ENCODE results near the gene PFDN4.
A peak's percentile ranks its signal among the peaks of the same experiment; 100 is the strongest.

Gene PFDN4, protein sequence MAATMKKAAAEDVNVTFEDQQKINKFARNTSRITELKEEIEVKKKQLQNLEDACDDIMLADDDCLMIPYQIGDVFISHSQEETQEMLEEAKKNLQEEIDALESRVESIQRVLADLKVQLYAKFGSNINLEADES

GRCh38 chr20:54207743-54208547 lies at the start of gene PFDN4:
Gene PFDN4 (plus strand): TSS chr20:54208087. CDS start chr20:54208101, 14 bp downstream.
- DNase-seq: peak in 1 of 2 experiments; percentile 32

DNA sequence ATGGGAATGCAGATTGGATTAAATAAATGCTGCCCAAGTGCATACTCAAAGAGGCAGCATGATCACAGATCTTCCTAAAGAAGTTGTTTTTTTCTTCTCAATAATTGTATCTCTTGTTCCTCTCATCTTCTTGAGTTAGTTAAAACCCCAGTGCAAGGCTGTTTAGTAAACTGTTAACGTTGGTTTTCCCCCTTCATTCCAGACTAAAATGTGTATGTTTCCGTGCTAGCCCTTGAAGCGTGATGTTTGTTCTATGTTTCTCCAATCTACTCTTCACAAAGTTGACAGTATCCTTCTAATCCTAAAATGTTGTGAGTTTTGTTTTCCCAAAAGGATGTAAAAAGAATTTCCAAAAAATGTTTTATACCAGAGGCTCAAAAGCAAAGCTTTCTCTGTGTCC lies 49.7 kb upstream of the PFDN4 start:
- no peak for DNase-seq

GRCh38 chr20:54158856-54159418 lies 49.0 kb upstream of the PFDN4 start:
- DNase-seq: no peak

DNA sequence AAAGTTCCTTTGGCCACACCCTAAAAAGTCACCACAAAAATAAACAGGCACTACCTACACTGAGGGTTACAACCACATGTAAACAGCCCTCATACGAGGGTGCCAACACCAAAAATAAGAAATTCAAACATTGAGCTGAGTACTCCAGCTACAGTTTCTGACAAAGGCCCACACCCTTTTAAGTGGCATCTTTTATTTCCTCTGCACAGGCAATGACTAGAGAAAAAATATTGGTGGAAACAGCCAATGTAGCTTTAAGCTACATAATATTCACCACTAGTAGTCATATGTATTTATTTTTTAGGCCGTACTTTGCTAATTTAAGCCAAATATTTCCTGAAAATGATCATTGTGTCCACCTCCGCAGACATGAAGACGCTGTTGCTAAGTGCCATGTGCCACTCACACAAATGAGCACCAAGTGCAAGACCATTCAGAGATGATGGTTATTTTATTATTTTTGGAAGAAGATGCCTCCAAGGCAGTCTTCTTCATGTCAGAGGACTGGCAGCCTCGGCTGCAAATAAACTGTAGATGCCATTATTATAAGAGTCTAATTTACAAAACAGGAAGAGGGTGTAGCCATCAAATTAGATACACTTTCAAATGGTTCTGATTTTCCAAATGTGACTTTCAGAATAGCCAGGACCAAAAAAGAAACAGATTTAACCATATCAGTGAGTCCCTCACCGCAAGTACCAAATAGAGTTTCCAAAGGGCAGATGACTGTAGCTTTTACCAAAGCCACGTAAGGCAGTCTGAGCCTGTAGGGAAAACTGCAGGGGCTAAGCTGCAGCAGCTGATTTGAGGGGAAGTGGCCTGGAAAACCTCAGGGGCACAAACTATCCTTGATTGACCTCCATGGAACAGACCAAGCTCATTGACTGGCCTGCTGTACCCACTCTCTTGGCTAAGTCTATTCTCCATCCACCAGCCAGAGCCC lies 47.6 kb upstream of the PFDN4 start:
- DNase-seq: no peak

DNA sequence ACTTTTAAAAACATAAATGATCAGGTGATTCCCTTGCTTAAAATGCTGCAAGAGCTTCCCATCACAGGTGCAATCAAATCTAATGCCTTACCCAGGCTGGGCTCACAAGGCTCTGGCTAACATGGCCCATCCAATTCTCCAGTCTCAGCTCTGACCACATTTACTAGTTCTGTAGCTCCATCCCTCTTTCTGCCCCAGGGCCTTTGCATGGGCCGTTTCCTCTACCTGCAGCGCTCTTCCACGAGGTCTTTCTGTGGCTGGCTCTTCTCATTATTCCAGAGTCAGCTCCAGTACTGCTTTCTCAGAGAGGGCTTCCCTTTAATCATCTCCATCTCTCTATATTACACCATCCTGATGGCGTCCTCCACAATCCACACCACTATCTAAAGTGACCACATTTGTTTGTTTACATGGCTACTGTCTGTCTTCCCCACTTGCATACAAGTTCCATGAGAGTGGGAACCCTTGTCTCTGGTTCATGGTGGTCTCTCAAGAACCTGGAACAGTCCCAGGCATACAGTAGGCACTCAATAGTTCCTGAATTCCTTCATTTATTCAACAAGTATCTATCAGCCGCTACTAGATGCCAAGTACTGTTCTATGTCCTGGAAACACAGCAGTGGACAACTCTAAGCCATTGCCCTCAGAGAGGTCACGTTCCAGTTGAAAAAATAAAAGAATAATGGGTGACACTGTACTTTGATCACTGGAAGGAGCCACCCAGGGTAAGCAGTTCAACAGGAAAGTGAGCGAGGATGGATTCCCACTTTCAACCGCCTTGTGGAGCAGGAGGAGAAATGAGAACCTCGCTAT lies 46.7 kb upstream of the PFDN4 start:
- no peak for DNase-seq

- DNase-seq: no peak
Measured at GRCh38 chr20:54161821-54162149, 46.1 kb upstream of the PFDN4 start.

GRCh38 chr20:54162378-54163009 lies 45.4 kb upstream of the PFDN4 start:
- DNase-seq: no peak

- DNase-seq: no peak
Measured at GRCh38 chr20:54163402-54163801, 44.5 kb upstream of the PFDN4 start.

DNA sequence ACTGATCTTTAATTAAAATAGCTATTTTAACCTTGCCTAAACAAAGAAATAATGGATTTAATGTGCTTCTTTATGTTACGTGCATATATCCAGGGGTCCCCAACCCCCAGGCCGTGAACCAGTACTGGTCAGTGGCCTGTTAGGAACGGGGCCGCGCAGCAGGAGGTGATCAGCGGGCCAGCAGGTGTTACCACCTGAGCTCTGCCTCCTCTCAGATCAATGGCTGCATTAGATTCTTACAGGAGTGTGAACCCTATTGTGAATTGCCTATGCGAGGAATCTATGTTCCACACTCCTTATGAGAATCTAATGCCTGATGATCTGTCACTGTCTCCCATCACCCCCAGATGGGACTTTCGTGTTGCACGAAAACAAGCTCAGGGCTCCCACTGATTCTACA lies 42.9 kb upstream of the PFDN4 start:
- no peak for DNase-seq

- DNase-seq: no peak
Measured at GRCh38 chr20:54165803-54166202, 42.1 kb upstream of the PFDN4 start.

DNA sequence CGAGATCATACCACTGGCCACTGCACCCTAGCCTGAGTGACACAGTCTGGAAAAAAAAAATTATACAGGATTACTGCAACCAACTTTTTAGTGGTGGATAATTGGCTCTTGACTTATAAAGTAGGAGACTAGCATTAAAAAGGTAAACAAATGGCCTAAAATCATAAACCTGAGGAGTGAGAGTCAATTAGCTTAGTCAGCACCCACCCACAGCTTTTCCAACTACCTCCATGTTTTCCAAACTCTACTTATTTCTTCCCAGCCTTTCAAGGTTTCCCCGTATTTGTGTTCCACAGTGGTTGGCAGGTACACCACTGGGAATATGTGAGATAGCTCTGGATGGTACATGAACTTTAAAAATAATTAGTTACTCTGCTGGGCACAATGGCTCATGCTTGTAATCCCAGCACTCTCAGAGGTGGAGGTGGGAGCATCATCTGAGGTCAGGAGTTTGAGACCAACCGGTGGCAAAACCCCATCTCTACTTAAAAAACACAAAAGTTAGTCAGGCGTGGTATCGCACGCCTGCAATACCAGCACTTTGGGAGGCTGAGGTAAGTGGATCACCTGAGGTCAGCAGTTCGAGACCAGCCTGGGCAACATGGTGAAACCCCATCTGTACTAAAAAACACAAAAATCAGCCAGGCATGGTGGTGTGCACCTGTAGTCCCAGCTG lies 40.8 kb upstream of the PFDN4 start:
- no peak for DNase-seq

GRCh38 chr20:54167909-54168872 lies 39.7 kb upstream of the PFDN4 start:
- DNase-seq: no peak

DNA sequence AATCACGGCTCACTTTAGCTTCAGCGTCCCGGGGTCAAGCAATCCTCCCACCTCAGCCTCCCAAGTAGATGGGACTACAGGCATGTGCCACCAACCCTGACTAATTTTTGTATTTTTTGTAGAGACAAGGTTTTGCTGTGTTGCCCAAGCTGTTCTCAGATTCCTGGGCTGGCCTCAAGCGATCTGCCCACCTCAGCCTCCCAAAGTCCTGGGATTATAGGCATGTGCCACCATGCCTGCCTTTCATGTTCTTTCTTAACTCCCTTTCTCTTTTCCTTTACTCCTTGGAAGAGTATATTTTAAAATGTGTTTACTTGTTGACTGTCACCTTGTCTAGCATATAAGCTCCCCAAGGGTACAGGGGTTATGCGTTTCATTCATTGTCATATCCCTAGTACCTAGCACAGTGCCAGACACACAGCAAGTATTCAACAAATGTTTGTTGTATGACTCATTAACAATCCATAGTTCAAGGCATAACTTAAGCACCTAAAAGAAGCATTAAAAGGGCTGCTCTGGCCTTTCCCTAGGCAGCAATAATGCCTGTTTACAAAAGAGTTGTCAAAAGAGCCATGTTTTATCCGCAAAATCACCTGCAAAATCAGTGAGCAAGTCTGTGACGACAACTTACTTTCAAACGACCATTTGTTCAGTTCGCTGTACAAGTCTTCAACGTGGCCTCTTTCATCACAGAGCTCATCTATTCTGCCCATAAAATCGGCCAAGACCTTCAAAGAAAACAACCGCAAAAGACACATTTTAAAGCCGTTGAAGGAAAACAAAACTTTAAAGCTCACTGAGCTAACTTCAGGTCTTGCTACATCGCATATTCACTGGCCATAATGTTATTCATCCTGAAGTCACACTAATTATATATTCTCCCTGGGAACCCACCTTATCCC lies 38.7 kb upstream of the PFDN4 start:
- no peak for DNase-seq

- no peak for DNase-seq
Measured at GRCh38 chr20:54170026-54170471, 37.8 kb upstream of the PFDN4 start.

GRCh38 chr20:54170963-54171362 lies 36.9 kb upstream of the PFDN4 start:
- no peak for DNase-seq

DNA sequence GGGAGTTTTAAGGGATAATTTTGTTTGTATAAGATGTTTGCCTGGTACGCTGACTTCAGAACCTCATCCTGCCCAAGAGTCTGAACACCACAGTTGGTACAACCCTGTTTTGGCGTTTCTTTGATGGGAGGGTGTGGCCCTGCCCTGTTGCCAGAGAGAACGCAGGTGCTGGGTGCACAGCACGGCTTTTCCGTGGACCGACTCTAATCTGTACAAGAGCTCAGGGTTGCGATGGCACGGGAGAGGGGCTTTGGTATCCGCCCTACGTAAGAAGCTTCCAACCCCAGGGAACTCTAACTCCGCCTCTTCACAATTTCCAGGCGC lies 35.4 kb upstream of the PFDN4 start:
- no peak for DNase-seq

DNA sequence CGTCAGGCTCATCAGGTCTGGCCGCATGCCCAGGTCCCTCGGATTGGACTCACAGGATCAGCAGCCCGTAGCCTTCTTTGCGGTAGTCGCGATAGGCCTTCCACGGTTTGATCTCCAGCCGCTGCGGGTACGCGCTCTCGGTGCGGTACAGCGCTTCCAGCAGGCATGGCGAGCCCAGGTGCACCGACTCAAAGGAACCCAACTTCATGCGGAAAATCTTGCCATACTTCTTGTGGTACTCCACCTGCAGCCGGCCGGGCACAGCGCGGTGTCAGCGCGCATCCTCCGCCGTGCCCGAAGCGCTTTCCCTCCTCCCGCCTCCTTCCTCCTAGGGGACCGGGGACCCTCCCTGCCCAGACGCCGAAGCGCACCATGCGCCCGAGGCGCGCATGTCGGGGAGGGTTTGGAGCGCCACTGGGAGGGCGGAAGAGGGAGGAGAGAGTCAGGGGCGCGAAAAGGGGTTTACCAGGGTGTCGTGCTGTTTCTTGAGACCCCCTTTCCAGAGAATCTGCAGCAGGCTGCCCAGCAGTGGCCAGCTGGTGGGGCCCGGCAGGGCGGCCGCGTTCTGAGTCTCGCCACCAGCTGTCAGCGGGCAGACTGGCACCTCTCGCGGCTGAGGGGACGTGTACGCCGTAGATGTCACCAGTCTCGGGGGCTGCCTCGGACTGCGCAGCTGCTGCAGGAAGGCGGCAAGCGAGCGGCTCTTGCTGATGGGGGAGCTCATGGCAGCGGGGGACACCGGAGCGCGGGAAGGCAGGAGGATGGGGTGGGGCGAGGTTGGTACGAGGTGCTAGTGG lies 34.8 kb upstream of the PFDN4 start:
- no peak for DNase-seq
